ENCODE measurements around the gene ZNF205.

Gene ZNF205

DNA sequence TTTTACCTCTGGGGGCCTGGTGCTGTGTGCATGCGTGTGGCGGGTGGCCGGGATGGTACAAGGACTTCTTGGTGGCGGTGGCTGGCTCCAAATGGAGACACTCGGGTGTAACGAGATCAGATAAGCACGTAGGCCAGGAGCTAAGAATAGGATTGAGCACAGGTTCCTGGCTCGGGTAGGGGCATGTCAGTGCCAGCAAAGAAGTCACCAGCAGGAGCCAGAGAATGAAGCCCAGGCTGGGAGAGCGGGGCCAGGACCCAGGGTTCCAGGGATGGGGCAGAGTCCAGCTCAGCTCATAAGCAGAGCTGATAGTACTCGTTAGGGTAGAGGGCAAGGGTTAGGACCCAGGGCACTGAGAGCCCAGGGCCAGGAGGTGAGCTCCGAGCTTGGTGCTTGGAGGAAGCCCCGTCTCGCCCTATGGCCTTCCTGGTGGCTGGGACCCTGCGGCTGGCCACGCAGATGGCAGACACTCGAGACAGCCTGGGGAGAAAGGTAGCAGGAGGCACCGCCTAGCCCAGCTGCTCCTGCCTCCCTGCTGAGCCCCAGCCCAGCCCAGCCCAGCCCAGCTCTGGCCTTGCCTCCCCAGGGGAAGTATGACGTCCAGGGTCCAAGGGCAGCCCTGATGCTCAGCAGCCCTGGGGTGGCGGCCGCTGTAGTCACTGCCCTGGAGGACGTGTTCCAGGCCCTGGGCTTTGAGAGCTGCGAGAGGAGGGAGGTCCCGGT, 31.4 kb downstream of the ZNF205 start:
- no peak for TF ChIP-seq TAF1 (IDR thresholded peaks at IDR 0.05; ENCODE audit: borderline replicate concordance, insufficient read depth, low read length)
- no peak for TF ChIP-seq SIN3A (IDR thresholded peaks at IDR 0.05; ENCODE audit: borderline replicate concordance, insufficient read depth, low read length)
- no peak for TF ChIP-seq POLR2AphosphoS5 (IDR thresholded peaks at IDR 0.05; ENCODE audit: low read depth, low read length)
- no peak for TF ChIP-seq REST (IDR thresholded peaks at IDR 0.05; ENCODE audit: insufficient read depth in 1 of 2, low read depth in 2 of 2, low read length in 2 of 2)
- TF ChIP-seq FOXP2 (optimal IDR thresholded peaks at IDR 0.05; ENCODE audit: borderline replicate concordance, extremely low read depth, extremely low read length, insufficient read depth): no peak

DNA sequence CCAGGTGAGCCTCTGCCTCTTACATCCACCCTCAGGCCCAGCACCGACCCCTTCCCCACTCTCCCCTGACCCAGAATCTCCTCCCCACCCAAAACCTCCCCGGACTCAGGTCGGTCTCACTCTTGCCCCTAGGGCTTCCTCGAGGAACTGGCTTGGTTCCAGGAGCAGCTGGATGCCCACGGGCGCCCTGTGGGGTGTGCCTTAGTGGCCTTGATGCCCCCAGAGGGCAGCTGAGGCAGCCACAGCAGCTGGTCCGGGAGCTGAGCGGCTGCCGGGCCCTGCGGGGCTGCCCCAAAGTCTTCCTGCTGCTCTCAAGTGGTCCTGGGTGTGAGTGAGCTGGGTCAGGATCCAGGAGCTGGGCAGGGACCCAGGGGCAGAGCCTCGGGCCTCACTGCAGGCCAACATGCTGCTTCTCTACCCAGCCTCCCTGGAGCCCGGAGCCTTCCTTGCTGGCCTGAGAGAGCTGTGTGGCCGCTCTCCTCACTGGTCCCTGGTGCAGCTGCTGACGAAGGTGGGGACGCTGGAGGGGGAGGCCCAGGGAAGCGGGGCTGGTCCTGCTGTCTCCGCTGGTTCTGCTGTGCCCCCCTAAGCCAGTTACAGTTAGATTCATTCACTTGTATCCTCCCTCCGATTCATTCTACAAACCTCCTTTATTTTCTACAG, 32.1 kb downstream of the ZNF205 start:
- no peak for TF ChIP-seq SIN3A (IDR thresholded peaks at IDR 0.05; ENCODE audit: borderline replicate concordance, insufficient read depth, low read length)
- no peak for TF ChIP-seq TAF1 (IDR thresholded peaks at IDR 0.05; ENCODE audit: borderline replicate concordance, insufficient read depth, low read length)
- TF ChIP-seq REST (IDR thresholded peaks at IDR 0.05; ENCODE audit: insufficient read depth in 1 of 2, low read depth in 2 of 2, low read length in 2 of 2): no peak
- TF ChIP-seq FOXP2 (optimal IDR thresholded peaks at IDR 0.05; ENCODE audit: borderline replicate concordance, extremely low read depth, extremely low read length, insufficient read depth): no peak
- no peak for TF ChIP-seq POLR2AphosphoS5 (IDR thresholded peaks at IDR 0.05; ENCODE audit: low read depth, low read length)

DNA sequence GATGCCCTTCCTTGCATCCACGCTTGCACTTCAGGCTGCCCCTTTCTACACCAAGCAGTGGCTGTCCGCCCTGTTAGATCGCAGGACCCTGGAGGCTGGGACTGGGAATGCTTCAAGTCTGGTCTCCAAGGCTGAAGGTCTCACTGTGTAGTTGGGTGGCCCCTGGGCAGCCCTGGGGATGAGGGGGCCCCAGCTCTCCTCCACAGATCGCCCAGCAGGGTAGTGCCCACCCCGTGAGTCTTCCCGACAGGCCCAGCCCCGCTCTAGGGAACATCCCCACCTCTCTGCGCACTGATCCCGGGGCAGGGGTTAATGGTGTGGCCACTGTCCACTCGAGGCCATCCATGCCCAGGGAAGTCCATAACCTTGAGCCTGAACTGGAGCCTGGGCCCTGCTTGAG, 32.8 kb downstream of the ZNF205 start:
- no peak for TF ChIP-seq TAF1 (IDR thresholded peaks at IDR 0.05; ENCODE audit: borderline replicate concordance, insufficient read depth, low read length)
- TF ChIP-seq REST (IDR thresholded peaks at IDR 0.05; ENCODE audit: insufficient read depth in 1 of 2, low read depth in 2 of 2, low read length in 2 of 2): no peak
- TF ChIP-seq SIN3A (IDR thresholded peaks at IDR 0.05; ENCODE audit: borderline replicate concordance, insufficient read depth, low read length): no peak

- TF ChIP-seq FOXP2 (optimal IDR thresholded peaks at IDR 0.05; ENCODE audit: borderline replicate concordance, extremely low read depth, extremely low read length, insufficient read depth) (no peak), TAF1 (IDR thresholded peaks at IDR 0.05; ENCODE audit: borderline replicate concordance, insufficient read depth, low read length) (no peak), REST (IDR thresholded peaks at IDR 0.05; ENCODE audit: insufficient read depth in 1 of 2, low read depth in 2 of 2, low read length in 2 of 2) (no peak), SIN3A (IDR thresholded peaks at IDR 0.05; ENCODE audit: borderline replicate concordance, insufficient read depth, low read length) (no peak), POLR2AphosphoS5 (IDR thresholded peaks at IDR 0.05; ENCODE audit: low read depth, low read length) (no peak)
Observed at GRCh38 chr16:3145660-3146059, 33.3 kb downstream of the ZNF205 start.

All from PFSK-1 (cell line).